HEK293 (cell line): ENCODE measurements around the gene IDE.

Experiments
- CTCF ChIA-PET: fragments of 350-600 bp; formaldehyde crosslinking; extraction: SDS; loops from one replicate; lab custom pipeline; 2021; ENCODE audit warnings: antibody characterized with exemption; lab: Yijun Ruan, JAX
- POLR2A ChIA-PET: fragments of 300-600 bp; formaldehyde crosslinking; extraction: SDS; loops from one replicate; lab custom pipeline; 2020; ENCODE audit warnings: antibody characterized with exemption, inconsistent platforms; lab: Yijun Ruan, JAX
- H3K27ac ChIP-seq: fragments of 200-500 bp; sonication (Bioruptor generic); 2 replicates; pipeline ENCODE4 v1.5.1; 2014; ENCODE audit warnings: low read depth, low read length, control low read depth, inconsistent platforms; ENCODE audit errors: extremely low read depth
- H3K36me3 ChIP-seq, 2 experiments: fragments of 200-500 bp in 1 of 2; sonication (Bioruptor generic) in 1 of 2; 1 replicate in 1 of 2; 2 replicates in 1 of 2; pipeline ENCODE4 v1.5.1; 2014 to 2017; ENCODE audit warnings: inconsistent platforms in 2 of 2, low read length in 2 of 2; ENCODE audit not compliant: control insufficient read depth in 2 of 2, insufficient read depth in 1 of 2
- H3K4me1 ChIP-seq: fragments of 200-500 bp; sonication (Bioruptor generic); 2 replicates; pipeline ENCODE4 v1.5.1; 2014; ENCODE audit warnings: mild to moderate bottlenecking, low read length, inconsistent platforms; ENCODE audit not compliant: control insufficient read depth, insufficient read depth
- H3K4me3 ChIP-seq: 2 replicates; pipeline ENCODE4 v1.5.1; 2011; ENCODE audit warnings: low read depth, mild to moderate bottlenecking, control low read depth, low read length, moderate library complexity
- H3K9me3 ChIP-seq: fragments of 200-500 bp; sonication (Bioruptor generic); 2 replicates; pipeline ENCODE4 v1.5.1; 2014; ENCODE audit warnings: low read depth, low read length, inconsistent platforms; ENCODE audit not compliant: control insufficient read depth, insufficient read depth
- EGR2 ChIP-seq: fragments of 450-650 bp; formaldehyde crosslinking; IDR thresholded peaks from 2 replicates; pipeline ENCODE4 v1.5.1; 2016; ENCODE audit warnings: low read depth, missing biosample characterization, missing genetic modification characterization
- KLF16 ChIP-seq: fragments of 450-650 bp; formaldehyde crosslinking; IDR thresholded peaks from 2 replicates; pipeline ENCODE4 v1.5.1; 2017; ENCODE audit warnings: missing biosample characterization, missing genetic modification characterization
- KLF8 ChIP-seq: fragments of 450-650 bp; formaldehyde crosslinking; IDR thresholded peaks from 2 replicates; pipeline ENCODE4 v1.5.1; 2016; ENCODE audit warnings: missing biosample characterization, missing genetic modification characterization
- OVOL3 ChIP-seq: fragments of 450-650 bp; formaldehyde crosslinking; IDR thresholded peaks from 2 replicates; pipeline ENCODE4 v1.5.1; 2016; ENCODE audit warnings: missing biosample characterization, missing genetic modification characterization
- TRIM28 ChIP-seq: IDR thresholded peaks from 2 replicates; pipeline ENCODE4 v1.6.1; 2011; ENCODE audit warnings: low read length, control low read depth, borderline replicate concordance
- ZBTB1 ChIP-seq: fragments of 450-650 bp; formaldehyde crosslinking; IDR thresholded peaks from 2 replicates; pipeline ENCODE4 v1.5.1; 2016; ENCODE audit warnings: missing biosample characterization, missing genetic modification characterization
- ZBTB20 ChIP-seq: fragments of 450-650 bp; formaldehyde crosslinking; IDR thresholded peaks from 2 replicates; pipeline ENCODE4 v1.5.1; 2016; ENCODE audit warnings: missing biosample characterization, missing genetic modification characterization
- ZBTB26 ChIP-seq: fragments of 450-650 bp; formaldehyde crosslinking; optimal IDR thresholded peaks from 2 replicates; pipeline ENCODE3; 2016; ENCODE audit warnings: missing biosample characterization, mild to moderate bottlenecking, missing genetic modification characterization
- ZBTB7A ChIP-seq: fragments of 450-650 bp; formaldehyde crosslinking; IDR thresholded peaks from 2 replicates; pipeline ENCODE4 v1.5.1; 2016; ENCODE audit warnings: low read depth, missing biosample characterization, missing genetic modification characterization
- ZFP69B ChIP-seq: fragments of 450-650 bp; formaldehyde crosslinking; IDR thresholded peaks from 2 replicates; pipeline ENCODE4 v1.5.1; 2016; ENCODE audit warnings: missing biosample characterization, missing genetic modification characterization
- ZNF132 ChIP-seq: fragments of 450-650 bp; formaldehyde crosslinking; IDR thresholded peaks from 2 replicates; pipeline ENCODE4 v1.5.1; 2017; ENCODE audit warnings: missing biosample characterization, missing genetic modification characterization, borderline replicate concordance
- ZNF146 ChIP-seq: fragments of 450-650 bp; formaldehyde crosslinking; IDR thresholded peaks from 2 replicates; pipeline ENCODE4 v1.5.1; 2016; ENCODE audit warnings: missing biosample characterization, missing genetic modification characterization
- ZNF157 ChIP-seq: fragments of 450-650 bp; formaldehyde crosslinking; IDR thresholded peaks from 2 replicates; pipeline ENCODE4 v1.5.1; 2016; ENCODE audit warnings: missing biosample characterization, missing genetic modification characterization
- ZNF223 ChIP-seq: fragments of 450-650 bp; formaldehyde crosslinking; IDR thresholded peaks from 2 replicates; pipeline ENCODE4 v1.5.1; 2016; ENCODE audit warnings: missing biosample characterization, missing genetic modification characterization
- ZNF292 ChIP-seq: fragments of 450-650 bp; formaldehyde crosslinking; IDR thresholded peaks from 2 replicates; pipeline ENCODE4 v1.5.1; 2016; ENCODE audit warnings: low read depth, missing biosample characterization, missing genetic modification characterization, borderline replicate concordance
- ZNF341 ChIP-seq: fragments of 450-650 bp; formaldehyde crosslinking; IDR thresholded peaks from 2 replicates; pipeline ENCODE4; 2016; ENCODE audit warnings: low read depth, missing biosample characterization, missing genetic modification characterization
- ZNF560 ChIP-seq: fragments of 450-650 bp; formaldehyde crosslinking; IDR thresholded peaks from 2 replicates; pipeline ENCODE4 v1.5.1; 2017; ENCODE audit warnings: missing biosample characterization, missing genetic modification characterization, borderline replicate concordance
- ZNF600 ChIP-seq: fragments of 450-650 bp; formaldehyde crosslinking; IDR thresholded peaks from 2 replicates; pipeline ENCODE4 v1.5.1; 2016; ENCODE audit warnings: missing biosample characterization, missing genetic modification characterization
- ZNF621 ChIP-seq: fragments of 450-650 bp; formaldehyde crosslinking; IDR thresholded peaks from 2 replicates; pipeline ENCODE4 v1.5.1; 2017; ENCODE audit warnings: missing biosample characterization, missing genetic modification characterization
- ZNF654 ChIP-seq: fragments of 450-650 bp; formaldehyde crosslinking; IDR thresholded peaks from 2 replicates; pipeline ENCODE4 v1.5.1; 2016; ENCODE audit warnings: low read depth, missing biosample characterization, missing genetic modification characterization
- ZNF660 ChIP-seq: fragments of 450-650 bp; IDR thresholded peaks from 2 replicates; pipeline ENCODE4 v1.5.1; 2018; ENCODE audit warnings: missing biosample characterization, mild to moderate bottlenecking, missing genetic modification characterization
- ZNF701 ChIP-seq: fragments of 450-650 bp; formaldehyde crosslinking; IDR thresholded peaks from 2 replicates; pipeline ENCODE4 v1.5.1; 2016; ENCODE audit warnings: missing biosample characterization, missing genetic modification characterization
- ZNF707 ChIP-seq: fragments of 450-650 bp; formaldehyde crosslinking; IDR thresholded peaks from 2 replicates; pipeline ENCODE4 v1.5.1; 2016; ENCODE audit warnings: missing biosample characterization, missing genetic modification characterization
- ZNF777 ChIP-seq: fragments of 450-650 bp; formaldehyde crosslinking; IDR thresholded peaks from 2 replicates; pipeline ENCODE4 v1.5.1; 2017; ENCODE audit warnings: missing biosample characterization, missing genetic modification characterization, borderline replicate concordance
- ZNF837 ChIP-seq: fragments of 450-650 bp; formaldehyde crosslinking; IDR thresholded peaks from 2 replicates; pipeline ENCODE4 v1.5.1; 2016; ENCODE audit warnings: missing biosample characterization, missing genetic modification characterization
- ZNF843 ChIP-seq: fragments of 450-650 bp; formaldehyde crosslinking; IDR thresholded peaks from 2 replicates; pipeline ENCODE4 v1.5.1; 2016; ENCODE audit warnings: missing biosample characterization, missing genetic modification characterization
- ZSCAN23 ChIP-seq: fragments of 450-650 bp; formaldehyde crosslinking; IDR thresholded peaks from 2 replicates; pipeline ENCODE4 v1.5.1; 2016; ENCODE audit warnings: missing biosample characterization, missing genetic modification characterization
- TF ChIP-seq, protein P1 (sequence below): fragments of 450-650 bp; formaldehyde crosslinking; IDR thresholded peaks from 2 replicates; pipeline ENCODE4 v1.5.1; 2016; ENCODE audit warnings: missing biosample characterization, missing genetic modification characterization
- TF ChIP-seq, protein P2 (sequence below): fragments of 450-650 bp; formaldehyde crosslinking; IDR thresholded peaks from 2 replicates; pipeline ENCODE4 v1.5.1; 2016; ENCODE audit warnings: missing biosample characterization, missing genetic modification characterization, low read depth

The IDE gene

GRCh38 chr10:92552310-92552709 is 21.6 kb downstream of the IDE start:
- Histone ChIP-seq H3K4me3 (no peak overlapping the region), H3K27ac (no peak overlapping the region), H3K4me1 (no peaks in the 10 kb centered on the region), H3K36me3 (peaks cover 24 to 28% of the 10 kb centered on the region in 2 experiments; a peak in 2 of 3 replicates), H3K9me3 (no peaks in the 10 kb centered on the region)
- POLR2A ChIA-PET = no interaction called here
- CTCF ChIA-PET = interaction anchor here (0.6 to 1.1 kb wide), 6 partner anchors 8 to 193 kb away, joined by 3 to 5 read pairs (median 4); no protein-coding TSS in a partner anchor
- TF ChIP-seq ZBTB1 (tag by site-specific recombination) (no peak), OVOL3 (tag by site-specific recombination) (no peak), ZNF837 (tag by site-specific recombination) (no peak), ZNF157 (tag by site-specific recombination) (no peak), ZNF560 (no peak), KLF16 (no peak), ZBTB26 (tag by site-specific recombination) (no peak), ZNF146 (tag by site-specific recombination) (no peak), ZNF132 (tag by site-specific recombination) (no peak), TRIM28 (no peak), ZNF660 (no peak), ZBTB7A (tag by site-specific recombination) (no peak), ZNF341 (tag by site-specific recombination) (no peak), ZNF292 (no peak)
- TF ChIP-seq, protein P1, sequence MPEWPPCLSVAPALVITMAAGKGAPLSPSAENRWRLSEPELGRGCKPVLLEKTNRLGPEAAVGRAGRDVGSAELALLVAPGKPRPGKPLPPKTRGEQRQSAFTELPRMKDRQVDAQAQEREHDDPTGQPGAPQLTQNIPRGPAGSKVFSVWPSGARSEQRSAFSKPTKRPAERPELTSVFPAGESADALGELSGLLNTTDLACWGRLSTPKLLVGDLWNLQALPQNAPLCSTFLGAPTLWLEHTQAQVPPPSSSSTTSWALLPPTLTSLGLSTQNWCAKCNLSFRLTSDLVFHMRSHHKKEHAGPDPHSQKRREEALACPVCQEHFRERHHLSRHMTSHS (tag by site-specific recombination) = no peak
- TF ChIP-seq, protein P2, sequence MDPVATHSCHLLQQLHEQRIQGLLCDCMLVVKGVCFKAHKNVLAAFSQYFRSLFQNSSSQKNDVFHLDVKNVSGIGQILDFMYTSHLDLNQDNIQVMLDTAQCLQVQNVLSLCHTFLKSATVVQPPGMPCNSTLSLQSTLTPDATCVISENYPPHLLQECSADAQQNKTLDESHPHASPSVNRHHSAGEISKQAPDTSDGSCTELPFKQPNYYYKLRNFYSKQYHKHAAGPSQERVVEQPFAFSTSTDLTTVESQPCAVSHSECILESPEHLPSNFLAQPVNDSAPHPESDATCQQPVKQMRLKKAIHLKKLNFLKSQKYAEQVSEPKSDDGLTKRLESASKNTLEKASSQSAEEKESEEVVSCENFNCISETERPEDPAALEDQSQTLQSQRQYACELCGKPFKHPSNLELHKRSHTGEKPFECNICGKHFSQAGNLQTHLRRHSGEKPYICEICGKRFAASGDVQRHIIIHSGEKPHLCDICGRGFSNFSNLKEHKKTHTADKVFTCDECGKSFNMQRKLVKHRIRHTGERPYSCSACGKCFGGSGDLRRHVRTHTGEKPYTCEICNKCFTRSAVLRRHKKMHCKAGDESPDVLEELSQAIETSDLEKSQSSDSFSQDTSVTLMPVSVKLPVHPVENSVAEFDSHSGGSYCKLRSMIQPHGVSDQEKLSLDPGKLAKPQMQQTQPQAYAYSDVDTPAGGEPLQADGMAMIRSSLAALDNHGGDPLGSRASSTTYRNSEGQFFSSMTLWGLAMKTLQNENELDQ = no peak

DNA sequence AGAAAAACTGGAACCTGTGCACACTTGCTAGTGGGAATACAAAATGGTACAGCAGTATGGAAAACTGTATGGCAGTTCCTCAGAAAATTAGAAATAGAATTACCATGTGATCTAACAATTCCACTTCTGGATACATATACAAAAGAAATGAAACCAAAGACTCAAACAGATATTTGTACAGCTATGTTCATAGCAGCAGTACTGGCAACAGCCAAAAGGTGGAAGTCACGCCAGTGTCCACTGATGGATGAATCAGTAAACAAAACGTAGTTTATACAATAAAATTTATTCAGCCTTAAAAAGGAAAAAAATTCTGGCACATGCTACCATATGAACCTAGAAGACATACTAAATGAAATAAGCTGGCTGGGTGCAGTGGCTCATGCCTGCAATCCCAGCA is 23.0 kb downstream of the IDE start:
- Histone ChIP-seq H3K9me3 (no peaks in the 10 kb centered on the region), H3K4me1 (no peaks in the 10 kb centered on the region), H3K27ac (no peak overlapping the region), H3K36me3 (peaks cover 18 to 20% of the 10 kb centered on the region in 2 experiments; a peak in 2 of 3 replicates), H3K4me3 (no peak overlapping the region)
- ChIA-PET POLR2A (no interaction called here), CTCF (no interaction called here)
- no peak for TF ChIP-seq TRIM28
- no peak for TF ChIP-seq EGR2 (tag by site-specific recombination)
- no peak for TF ChIP-seq ZNF654 (tag by site-specific recombination)
- TF ChIP-seq ZNF223 (tag by site-specific recombination) = no peak
- no peak for TF ChIP-seq ZNF600 (tag by site-specific recombination)
- TF ChIP-seq ZNF777 = no peak
- no peak for TF ChIP-seq ZNF701
- TF ChIP-seq KLF8 = no peak
- no peak for TF ChIP-seq ZNF843
- TF ChIP-seq ZSCAN23 = no peak
- TF ChIP-seq ZNF560 = no peak
- TF ChIP-seq ZFP69B (tag by site-specific recombination) = no peak
- TF ChIP-seq ZBTB20 (tag by site-specific recombination) = no peak
- no peak for TF ChIP-seq ZNF621
- TF ChIP-seq ZBTB7A (tag by site-specific recombination) = no peak
- no peak for TF ChIP-seq ZNF707 (tag by site-specific recombination)
